ENCODE results near the gene IRF1. TPM values are rescaled to one million over a fixed set of nuclear protein-coding genes. Genes with fewer than 3 reads are reported as not detected.

IRF1 gene
- total RNA-seq, 1 experiment from 2014 or later = 30.1 TPM

DNA sequence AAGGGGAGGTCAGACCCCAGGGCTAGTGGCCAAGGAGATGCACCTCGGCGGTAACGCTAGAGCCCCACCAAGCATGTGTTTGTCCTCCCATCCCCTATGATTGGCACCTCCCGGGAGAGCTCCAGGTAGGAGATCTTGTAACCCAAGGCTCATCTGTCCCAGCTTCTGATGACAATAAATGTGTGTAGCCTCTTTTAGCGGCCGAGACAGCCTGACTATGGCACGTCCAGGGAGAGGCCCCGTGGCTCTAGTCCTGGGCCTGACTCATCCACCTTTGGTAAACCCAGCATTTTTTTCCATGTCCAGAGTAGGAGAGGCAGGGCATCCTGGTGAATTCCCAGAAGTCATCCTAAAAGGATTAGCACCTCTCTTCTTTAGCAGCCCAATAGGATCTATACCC lies 39.2 kb downstream of the IRF1 start:
- Histone ChIP-seq H3K9me3 (ENCODE audit: control insufficient read depth in 1 of 2, insufficient read depth in 1 of 2, low read depth in 1 of 2, low read length in 2 of 2) (no peaks in the 10 kb centered on the region), H3K79me2 (ENCODE audit: insufficient read depth, low read length) (no peaks in the 10 kb centered on the region), H3K9me2 (ENCODE audit: insufficient read depth) (no peaks in the 10 kb centered on the region), H3K4me1 (ENCODE audit: control insufficient read depth in 1 of 2, insufficient read depth in 2 of 2, low read length in 2 of 2) (peaks cover 0 to 40% of the 10 kb centered on the region in 2 experiments; a peak in 2 of 4 replicates), H4K20me1 (ENCODE audit: insufficient read depth) (no peaks in the 10 kb centered on the region), H3K9ac (ENCODE audit: low read length) (no peak overlapping the region), H3K27ac (ENCODE audit: low read depth, low read length) (no peak overlapping the region), H2AFZ (ENCODE audit: low read depth, low read length, poor library complexity, severe bottlenecking) (no peak overlapping the region), H3K27me3 (ENCODE audit: insufficient read depth, low read length) (no peaks in the 10 kb centered on the region), H3K4me2 (ENCODE audit: low read length) (peak overlapping the region; percentile 35), H3K36me3 (ENCODE audit: control insufficient read depth in 1 of 2, insufficient read depth in 2 of 2, low read length in 2 of 2) (no peaks in the 10 kb centered on the region), H3K4me3 (replicated peaks in 1 of 2; ENCODE audit: low read depth in 1 of 2, low read length in 2 of 2) (no peak overlapping the region)
- no TSS peak for BruUV-seq (replicated peaks)
- POLR2A ChIA-PET = interaction anchor here (1.1 to 1.6 kb wide), 2 partner anchors 39 kb away, joined by 3 read pairs; partner anchors contain the start of gene IRF1
- TF ChIP-seq ELF1 (IDR thresholded peaks at IDR 0.05; ENCODE audit: borderline replicate concordance, low read depth) (no peak), CTCF (IDR thresholded peaks at IDR 0.05 in 2 of 3, conservative IDR thresholded peaks at IDR 0.05 in 1 of 3; ENCODE audit: borderline replicate concordance in 1 of 3, insufficient read depth in 1 of 3, low read depth in 2 of 3, low read length in 2 of 3) (no peak)
- TF ChIP-seq, protein P1, sequence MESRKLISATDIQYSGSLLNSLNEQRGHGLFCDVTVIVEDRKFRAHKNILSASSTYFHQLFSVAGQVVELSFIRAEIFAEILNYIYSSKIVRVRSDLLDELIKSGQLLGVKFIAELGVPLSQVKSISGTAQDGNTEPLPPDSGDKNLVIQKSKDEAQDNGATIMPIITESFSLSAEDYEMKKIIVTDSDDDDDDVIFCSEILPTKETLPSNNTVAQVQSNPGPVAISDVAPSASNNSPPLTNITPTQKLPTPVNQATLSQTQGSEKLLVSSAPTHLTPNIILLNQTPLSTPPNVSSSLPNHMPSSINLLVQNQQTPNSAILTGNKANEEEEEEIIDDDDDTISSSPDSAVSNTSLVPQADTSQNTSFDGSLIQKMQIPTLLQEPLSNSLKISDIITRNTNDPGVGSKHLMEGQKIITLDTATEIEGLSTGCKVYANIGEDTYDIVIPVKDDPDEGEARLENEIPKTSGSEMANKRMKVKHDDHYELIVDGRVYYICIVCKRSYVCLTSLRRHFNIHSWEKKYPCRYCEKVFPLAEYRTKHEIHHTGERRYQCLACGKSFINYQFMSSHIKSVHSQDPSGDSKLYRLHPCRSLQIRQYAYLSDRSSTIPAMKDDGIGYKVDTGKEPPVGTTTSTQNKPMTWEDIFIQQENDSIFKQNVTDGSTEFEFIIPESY (IDR thresholded peaks at IDR 0.05; ENCODE audit: extremely low read depth, insufficient replicate concordance, low read length) = no peak
- intact Hi-C loops (cut with micrococcal nuclease) = no loop called here
- peak; percentile 65 for ATAC-seq
- no peak for DNase-seq (ENCODE audit: low read depth, low spot score)
- RAD21 ChIA-PET (ENCODE audit: low non-redundant PET in 1 of 2, low total read pairs in 2 of 2, uncharacterized antibody in 2 of 2, unreplicated experiment in 2 of 2) = no interaction called here
- CTCF ChIA-PET = no interaction called here

GRCh38 chr5:132449060-132449459 lies 41.5 kb downstream of the IRF1 start:
- H3K36me3 ChIP-seq (ENCODE audit: control insufficient read depth in 1 of 2, insufficient read depth in 2 of 2, low read length in 2 of 2) = no peaks in the 10 kb centered on the region
- RAD21 ChIA-PET (ENCODE audit: low non-redundant PET in 1 of 2, low total read pairs in 2 of 2, uncharacterized antibody in 2 of 2, unreplicated experiment in 2 of 2) = no interaction called here
- CTCF ChIA-PET = no interaction called here
- H3K27me3 ChIP-seq (ENCODE audit: insufficient read depth, low read length) = no peaks in the 10 kb centered on the region
- H3K27ac ChIP-seq (ENCODE audit: low read depth, low read length) = no peak overlapping the region
- DNase-seq (ENCODE audit: low read depth, low spot score) (no peak), ATAC-seq (no peak)
- POLR2A ChIA-PET = interaction anchor here (1.3 kb wide), 1 partner anchor 42 kb away, joined by 3 read pairs; the partner anchor contains the start of gene IRF1
- intact Hi-C loops (cut with micrococcal nuclease) = no loop called here
- H4K20me1 ChIP-seq (ENCODE audit: insufficient read depth) = no peaks in the 10 kb centered on the region
- H2AFZ ChIP-seq (ENCODE audit: low read depth, low read length, poor library complexity, severe bottlenecking) = no peak overlapping the region
- H3K9me2 ChIP-seq (ENCODE audit: insufficient read depth) = no peaks in the 10 kb centered on the region
- peaks cover 12 to 62% of the 10 kb centered on the region in 2 experiments for H3K4me1 ChIP-seq (ENCODE audit: control insufficient read depth in 1 of 2, insufficient read depth in 2 of 2, low read length in 2 of 2)
- no peaks in the 10 kb centered on the region for H3K9me3 ChIP-seq (ENCODE audit: control insufficient read depth in 1 of 2, insufficient read depth in 1 of 2, low read depth in 1 of 2, low read length in 2 of 2)
- no peak overlapping the region for H3K9ac ChIP-seq (ENCODE audit: low read length)
- BruUV-seq (replicated peaks) = no TSS peak
- no peak overlapping the region for H3K4me2 ChIP-seq (ENCODE audit: low read length)
- no peak overlapping the region for H3K4me3 ChIP-seq (replicated peaks in 1 of 2; ENCODE audit: low read depth in 1 of 2, low read length in 2 of 2)
- H3K79me2 ChIP-seq (ENCODE audit: insufficient read depth, low read length) = no peaks in the 10 kb centered on the region
- TF ChIP-seq CTCF (IDR thresholded peaks at IDR 0.05 in 2 of 3, conservative IDR thresholded peaks at IDR 0.05 in 1 of 3; ENCODE audit: borderline replicate concordance in 1 of 3, insufficient read depth in 1 of 3, low read depth in 2 of 3, low read length in 2 of 3) = no peak
- no peak for TF ChIP-seq REST (IDR thresholded peaks at IDR 0.05; ENCODE audit: low read depth)
- TF ChIP-seq RAD21 (IDR thresholded peaks at IDR 0.05; ENCODE audit: low read depth) = no peak
- TF ChIP-seq JUND (IDR thresholded peaks at IDR 0.05) = no peak
- TF ChIP-seq SP1 (IDR thresholded peaks at IDR 0.05; ENCODE audit: low read depth) = no peak
- TF ChIP-seq FOSL1 (IDR thresholded peaks at IDR 0.05; ENCODE audit: low read depth) = no peak
- TF ChIP-seq POLR2A (IDR thresholded peaks at IDR 0.05; ENCODE audit: borderline replicate concordance, extremely low read depth, insufficient read depth, insufficient read length) = no peak

Data from HCT116 (cell line).